Activated CD4-positive, alpha-beta memory T cell treated with anti-CD3 and anti-CD28 coated beads for 36 hours (primary cell): Measurements from ENCODE around the gene LRRC73. TPM values are rescaled to one million over a fixed set of nuclear protein-coding genes. Genes with fewer than 3 reads are reported as not detected.

Experiments
- CTCF ChIA-PET: fragments of 350-600 bp; sonication (Branson Sonifier 250); formaldehyde crosslinking; loops from one replicate; lab custom pipeline; 2021; ENCODE audit warnings: antibody characterized with exemption, inconsistent platforms; lab: Charles Lee
- POLR2A ChIA-PET: fragments of 350-600 bp; sonication (Branson Sonifier 250); formaldehyde crosslinking; loops from one replicate; lab custom pipeline; 2021; ENCODE audit warnings: antibody characterized with exemption; lab: Charles Lee
- DNase-seq: peaks from one replicate; pipeline ENCODE4 v3.0.0-alpha.2; 2020
- H3K27ac Mint-ChIP-seq: one replicate; pipeline ENCODE4 v1.8.0; 2021; ENCODE audit warnings: mixed read lengths
- H3K27me3 Mint-ChIP-seq: one replicate; pipeline ENCODE4 v1.8.0; 2021; ENCODE audit warnings: mixed read lengths
- H3K36me3 Mint-ChIP-seq: one replicate; pipeline ENCODE4 v1.8.0; 2021; ENCODE audit warnings: mixed read lengths
- H3K4me1 Mint-ChIP-seq: one replicate; pipeline ENCODE4 v1.8.0; 2021; ENCODE audit warnings: low read depth, mixed read lengths
- H3K4me3 Mint-ChIP-seq: one replicate; pipeline ENCODE4 v1.8.0; 2021; ENCODE audit warnings: mild to moderate bottlenecking, mixed read lengths
- H3K9me3 Mint-ChIP-seq: one replicate; pipeline ENCODE4 v1.8.0; 2021; ENCODE audit warnings: mixed read lengths
- intact Hi-C: fragments of 100-400 bp; cut with micrococcal nuclease; formaldehyde crosslinking; loops from one replicate; pipeline ENCODE4 v1.15.1; 2023
- total RNA-seq, 2 experiments: library from RNA; stranded (reverse); gene quantifications; one replicate each; pipeline ENCODE4 v1.2.3, GENCODE V29; 2021

LRRC73 gene
- total RNA-seq, 2 experiments from 2014 or later: 0.12 TPM; not detected in 1

GRCh38 chr6:43509142-43509983, 783 bp downstream of the LRRC73 start:
- Mint-ChIP-seq H3K27me3 (peaks cover 17% of the 10 kb centered on the region), H3K9me3 (no peaks in the 10 kb centered on the region), H3K4me1 (peaks cover 19% of the 10 kb centered on the region), H3K4me3 (peak overlapping the region; percentile 63), H3K36me3 (peaks cover 14% of the 10 kb centered on the region), H3K27ac (no peak overlapping the region)
- intact Hi-C loops: no loop called here
- POLR2A ChIA-PET: interaction anchor here (0.6 to 1.5 kb wide), 3 partner anchors 54 to 139 kb away, joined by 3 to 4 read pairs (median 3); partner anchors contain the start of gene DLK2
- DNase-seq: no peak
- CTCF ChIA-PET: interaction anchor here (0.5 to 5.8 kb wide), 11 partner anchors 7 to 280 kb away, joined by 3 to 65 read pairs (median 3); partner anchors contain the start of genes CRIP3, DLK2, DNPH1 and POLR1C

GRCh38 chr6:43508481-43509141, 1.5 kb downstream of the LRRC73 start:
- ChIA-PET POLR2A (interaction anchor here (1.4 to 2.3 kb wide), 2 partner anchors 13 to 63 kb away, joined by 3 to 6 read pairs; no protein-coding TSS in a partner anchor), CTCF (interaction anchor here (0.6 to 5.8 kb wide), 6 partner anchors 8 to 444 kb away, joined by 3 to 65 read pairs (median 26); partner anchors contain the start of genes DLK2, DNPH1, POLR1C and YIPF3)
- no peak for DNase-seq
- Mint-ChIP-seq H3K27me3 (peaks cover 17% of the 10 kb centered on the region), H3K4me3 (peak overlapping the region; percentile 63), H3K4me1 (peaks cover 15% of the 10 kb centered on the region), H3K9me3 (no peaks in the 10 kb centered on the region), H3K36me3 (peaks cover 14% of the 10 kb centered on the region), H3K27ac (no peak overlapping the region)
- intact Hi-C loops: no loop called here

GRCh38 chr6:43506667-43507471, 3.3 kb downstream of the LRRC73 start:
- CTCF ChIA-PET: interaction anchor here (0.8 to 5.8 kb wide), 49 partner anchors 8 to 363 kb away, joined by 3 to 65 read pairs (median 4); partner anchors contain the start of genes CRIP3, DLK2, DNPH1 and POLR1C
- H3K27me3 Mint-ChIP-seq: peaks cover 17% of the 10 kb centered on the region
- peaks cover 12% of the 10 kb centered on the region for H3K36me3 Mint-ChIP-seq
- peaks cover 12% of the 10 kb centered on the region for H3K4me1 Mint-ChIP-seq
- no peak overlapping the region for H3K27ac Mint-ChIP-seq
- intact Hi-C loops: loop anchor here (1.0 to 2.0 kb wide), 5 partner anchors 30 to 333 kb away; partner anchors contain the start of gene TJAP1
- DNase-seq: peak; percentile 87
- H3K4me3 Mint-ChIP-seq: no peak overlapping the region
- POLR2A ChIA-PET: interaction anchor here (0.7 to 2.3 kb wide), 5 partner anchors 10 to 277 kb away, joined by 3 to 6 read pairs (median 4); partner anchors contain the start of genes DNPH1, POLR1C and YIPF3
- no peaks in the 10 kb centered on the region for H3K9me3 Mint-ChIP-seq

GRCh38 chr6:43506171-43506570, 4.0 kb downstream of the LRRC73 start:
- Mint-ChIP-seq H3K9me3 (no peaks in the 10 kb centered on the region), H3K27ac (no peak overlapping the region), H3K36me3 (peaks cover 7% of the 10 kb centered on the region), H3K4me1 (peaks cover 10% of the 10 kb centered on the region), H3K27me3 (peaks cover 17% of the 10 kb centered on the region), H3K4me3 (no peak overlapping the region)
- ChIA-PET POLR2A (interaction anchor here (1.6 to 1.7 kb wide), 2 partner anchors 10 to 277 kb away, joined by 3 to 6 read pairs; partner anchors contain the start of genes DNPH1, POLR1C and YIPF3), CTCF (interaction anchor here (0.6 to 5.8 kb wide), 43 partner anchors 10 to 395 kb away, joined by 3 to 65 read pairs (median 4); partner anchors contain the start of genes CRIP3, DLK2, DNPH1 and POLR1C)
- no peak for DNase-seq
- intact Hi-C loops: loop anchor here (1.0 to 2.0 kb wide), 5 partner anchors 29 to 332 kb away; partner anchors contain the start of gene TJAP1

GRCh38 chr6:43505718-43506117, 4.4 kb downstream of the LRRC73 start:
- POLR2A ChIA-PET: no interaction called here
- intact Hi-C loops: loop anchor here (1.0 to 2.0 kb wide), 5 partner anchors 29 to 331 kb away; partner anchors contain the start of gene TJAP1
- peaks cover 9% of the 10 kb centered on the region for H3K4me1 Mint-ChIP-seq
- H3K9me3 Mint-ChIP-seq: no peaks in the 10 kb centered on the region
- no peak for DNase-seq
- peaks cover 17% of the 10 kb centered on the region for H3K27me3 Mint-ChIP-seq
- CTCF ChIA-PET: interaction anchor here (0.6 to 5.8 kb wide), 36 partner anchors 11 to 394 kb away, joined by 3 to 65 read pairs (median 4); partner anchors contain the start of genes CRIP3, DLK2, DNPH1 and POLR1C
- peaks cover 7% of the 10 kb centered on the region for H3K36me3 Mint-ChIP-seq
- H3K27ac Mint-ChIP-seq: no peak overlapping the region
- H3K4me3 Mint-ChIP-seq: no peak overlapping the region

- ChIA-PET CTCF (interaction anchor here (0.7 to 5.8 kb wide), 21 partner anchors 10 to 303 kb away, joined by 3 to 65 read pairs (median 7); partner anchors contain the start of genes DLK2 and DNPH1), POLR2A (no interaction called here)
- Mint-ChIP-seq H3K27ac (no peak overlapping the region), H3K4me1 (peaks cover 4% of the 10 kb centered on the region), H3K36me3 (peaks cover 9% of the 10 kb centered on the region), H3K9me3 (no peaks in the 10 kb centered on the region), H3K27me3 (peaks cover 17% of the 10 kb centered on the region), H3K4me3 (no peak overlapping the region)
- intact Hi-C loops: no loop called here
- no peak for DNase-seq
These were observed 5.2 kb downstream of the LRRC73 start for GRCh38 chr6:43504756-43505593.

- intact Hi-C loops: no loop called here
- DNase-seq: no peak
- no peak overlapping the region for H3K27ac Mint-ChIP-seq
- ChIA-PET POLR2A (no interaction called here), CTCF (interaction anchor here (1.5 kb wide), 1 partner anchor 14 kb away, joined by 5 read pairs; no protein-coding TSS in a partner anchor)
- no peaks in the 10 kb centered on the region for H3K9me3 Mint-ChIP-seq
- no peaks in the 10 kb centered on the region for H3K4me1 Mint-ChIP-seq
- no peak overlapping the region for H3K4me3 Mint-ChIP-seq
- peaks cover 9% of the 10 kb centered on the region for H3K36me3 Mint-ChIP-seq
- peaks cover 8% of the 10 kb centered on the region for H3K27me3 Mint-ChIP-seq
These were observed 6.7 kb downstream of the LRRC73 start for GRCh38 chr6:43503443-43503842.

- peaks cover 9% of the 10 kb centered on the region for H3K36me3 Mint-ChIP-seq
- no peak overlapping the region for H3K4me3 Mint-ChIP-seq
- intact Hi-C loops: no loop called here
- ChIA-PET POLR2A (no interaction called here), CTCF (interaction anchor here (0.8 to 1.5 kb wide), 2 partner anchors 13 to 16 kb away, joined by 3 to 5 read pairs; no protein-coding TSS in a partner anchor)
- DNase-seq: no peak
- H3K27me3 Mint-ChIP-seq: peaks cover under 1% of the 10 kb centered on the region
- no peaks in the 10 kb centered on the region for H3K9me3 Mint-ChIP-seq
- no peak overlapping the region for H3K27ac Mint-ChIP-seq
- H3K4me1 Mint-ChIP-seq: no peaks in the 10 kb centered on the region
These were observed 7.5 kb downstream of the LRRC73 start for GRCh38 chr6:43502666-43503065.

- ChIA-PET CTCF (no interaction called here), POLR2A (no interaction called here)
- H3K27me3 Mint-ChIP-seq: no peaks in the 10 kb centered on the region
- DNase-seq: no peak
- H3K36me3 Mint-ChIP-seq: peaks cover 9% of the 10 kb centered on the region
- intact Hi-C loops: no loop called here
- H3K4me3 Mint-ChIP-seq: no peak overlapping the region
- H3K4me1 Mint-ChIP-seq: no peaks in the 10 kb centered on the region
- H3K27ac Mint-ChIP-seq: no peak overlapping the region
- H3K9me3 Mint-ChIP-seq: no peaks in the 10 kb centered on the region
These were observed 9.2 kb downstream of the LRRC73 start for GRCh38 chr6:43500921-43501320.
